Thymus (tissue), 11 donors: Measurements from ENCODE around the gene GNG12. TPM values are rescaled to one million over a fixed set of nuclear protein-coding genes. Genes with fewer than 3 reads are reported as not detected.
"Not testable (repeated sequence)": the region's sequence is repeated elsewhere in the genome, so short reads cannot be mapped to it uniquely, and the experiment has no call there.

Source experiments
- DNase-seq, 9 donors: peaks; one replicate each; pipeline ENCODE4 v3.0.0-alpha.2; 2013; ENCODE audit warnings: low spot score in 9 of 9, low read depth in 6 of 9, missing footprints in 1 of 9
- H3K27ac ChIP-seq, 2 donors: one replicate each; pipeline ENCODE4 v1.5.1; 2013; ENCODE audit warnings: control low read depth in 1 of 2, low read depth in 1 of 2, low read length in 1 of 2, mild to moderate bottlenecking in 1 of 2, moderate library complexity in 1 of 2
- H3K27me3 ChIP-seq, 2 donors: one replicate each; pipeline ENCODE4 v1.5.1; 2013; ENCODE audit warnings: low read length in 1 of 2; ENCODE audit not compliant: control insufficient read depth in 2 of 2, insufficient read depth in 1 of 2
- H3K36me3 ChIP-seq, 2 donors: one replicate each; pipeline ENCODE4 v1.5.1; 2013; ENCODE audit warnings: low read length in 1 of 2, mild to moderate bottlenecking in 1 of 2, moderate library complexity in 1 of 2; ENCODE audit not compliant: control insufficient read depth in 2 of 2, insufficient read depth in 2 of 2
- H3K4me1 ChIP-seq, 2 donors: one replicate each; pipeline ENCODE4 v1.5.1; 2013; ENCODE audit warnings: low read length in 2 of 2; ENCODE audit not compliant: control insufficient read depth in 2 of 2, insufficient read depth in 2 of 2
- H3K4me3 ChIP-seq, 2 donors: one replicate each; pipeline ENCODE4 v1.5.1; 2013; ENCODE audit warnings: low read length in 2 of 2, control low read depth in 1 of 2, mild to moderate bottlenecking in 1 of 2
- H3K9me3 ChIP-seq, 2 donors: one replicate each; pipeline ENCODE4 v1.5.1; 2013; ENCODE audit warnings: low read length in 1 of 2, mild to moderate bottlenecking in 1 of 2; ENCODE audit not compliant: control insufficient read depth in 2 of 2, insufficient read depth in 1 of 2
- WGBS: extraction: QIAGEN DNeasy Blood & Tissue Kit; methylation state at CpG from one replicate; pipeline ENCODE4 v1.1.7; 2013; 5-methylcytosine and 5-hydroxymethylcytosine counted together
- polyA plus RNA-seq: library from polyadenylated mRNA; stranded (reverse); fragments of 200-250 nt; gene quantifications from one replicate; pipeline ENCODE4 v1.2.3, GENCODE V29; 2013
- total RNA-seq: library from RNA; stranded (reverse); fragments of 120-200 nt; gene quantifications from one replicate; pipeline ENCODE4 v1.2.4, GENCODE V29; 2013
- donor health status: healthy.

The GNG12 gene
- total and polyA plus RNA-seq, 2 donors: 14.8 to 19.3 TPM

GRCh38 chr1:67732750-67733151, 100.5 kb downstream of the GNG12 start:
- H3K36me3 ChIP-seq: no peaks in the 10 kb centered on the region
- peak overlapping the region in 1 of 2 donors; percentile 97 for H3K27ac ChIP-seq
- peaks cover 0 to under 1% of the 10 kb centered on the region in 2 donors for H3K9me3 ChIP-seq
- peak in 4 of 9 donors; percentile 33 to 72 (median 50) for DNase-seq
- H3K4me3 ChIP-seq: no peak overlapping the region
- H3K4me1 ChIP-seq: peaks cover 30 to 63% of the 10 kb centered on the region in 2 donors
- 58% methylated on average over 6 of the region's 6 CpGs for WGBS
- H3K27me3 ChIP-seq: no peaks in the 10 kb centered on the region

GRCh38 chr1:67731322-67731721, 101.9 kb downstream of the GNG12 start:
- Histone ChIP-seq H3K27me3 (no peaks in the 10 kb centered on the region), H3K27ac (no peak overlapping the region), H3K4me3 (no peak overlapping the region), H3K36me3 (no peaks in the 10 kb centered on the region), H3K9me3 (no peaks in the 10 kb centered on the region), H3K4me1 (peaks cover 24 to 56% of the 10 kb centered on the region in 2 donors)
- no peak for DNase-seq
- 91% methylated on average over 2 of the region's 2 CpGs for WGBS

DNA sequence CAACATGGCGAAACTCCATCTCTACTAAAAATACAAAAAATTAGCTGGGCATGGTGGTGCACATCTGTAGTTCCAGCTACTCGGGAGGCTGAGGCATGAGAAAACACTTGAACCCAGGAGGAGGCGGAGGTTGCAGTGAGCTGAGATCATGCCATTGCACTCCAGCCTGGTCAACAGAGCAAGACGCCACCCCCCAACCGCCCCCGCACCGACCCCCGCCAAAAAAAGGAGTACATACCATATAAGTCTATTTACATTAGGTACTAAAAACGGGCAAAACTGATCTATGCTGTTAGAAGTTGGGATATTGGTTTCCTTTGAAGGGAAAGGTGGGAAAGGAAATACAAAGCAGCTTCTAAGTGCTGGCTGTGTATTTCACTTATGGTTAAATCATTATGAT, 103.0 kb downstream of the GNG12 start:
- H3K27ac ChIP-seq, H3K9me3 ChIP-seq, DNase-seq, H3K27me3 ChIP-seq, H3K4me3 ChIP-seq, H3K36me3 ChIP-seq: not testable (repeated sequence)
- peaks cover 18 to 48% of the 10 kb centered on the region in 2 donors for H3K4me1 ChIP-seq
- 97% methylated on average over 9 of the region's 9 CpGs for WGBS

DNA sequence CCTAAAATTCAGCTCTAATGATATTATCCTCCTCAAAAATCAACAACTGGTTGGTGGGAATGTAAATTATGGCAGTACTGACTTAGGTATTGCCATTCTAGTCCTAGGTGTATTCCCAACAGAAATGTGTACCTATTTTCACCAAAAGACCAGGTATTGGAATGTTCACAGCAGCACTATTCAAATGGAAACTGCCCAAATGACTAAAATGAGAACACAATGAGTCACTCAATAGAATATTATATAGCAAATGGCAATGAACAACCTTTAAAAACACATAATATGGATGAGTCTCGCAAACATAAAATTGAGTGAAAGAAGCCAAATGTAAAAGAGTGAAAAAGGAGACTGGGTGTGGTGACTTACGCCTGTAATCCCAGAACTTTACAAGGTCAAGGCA, 103.4 kb downstream of the GNG12 start:
- WGBS: 97% methylated on average over 2 of the region's 2 CpGs
- H3K4me1 ChIP-seq: peaks cover 18 to 43% of the 10 kb centered on the region in 2 donors
- H3K36me3 ChIP-seq: no peaks in the 10 kb centered on the region
- no peak for DNase-seq
- no peaks in the 10 kb centered on the region for H3K9me3 ChIP-seq
- H3K27me3 ChIP-seq: no peaks in the 10 kb centered on the region
- H3K27ac ChIP-seq: no peak overlapping the region
- H3K4me3 ChIP-seq: no peak overlapping the region

DNA sequence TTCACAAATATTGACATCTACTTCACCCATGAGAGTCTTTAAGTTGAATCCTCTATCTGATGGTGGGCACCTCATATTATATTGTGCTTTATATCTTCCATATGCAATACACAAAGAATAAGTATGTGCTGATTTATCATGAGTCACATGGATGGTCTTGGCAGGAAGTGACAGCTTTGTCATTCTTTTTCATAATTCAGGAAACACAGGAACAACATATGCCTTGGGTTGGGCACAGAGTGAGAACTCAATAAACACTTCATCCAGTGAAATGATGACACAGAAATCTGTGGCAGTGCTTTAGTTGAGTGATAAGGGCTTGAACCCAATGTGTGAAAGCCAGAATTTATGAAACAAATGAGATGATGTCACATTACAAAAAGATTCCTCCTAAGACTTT, 107.0 kb downstream of the GNG12 start:
- no peaks in the 10 kb centered on the region for H3K27me3 ChIP-seq

DNA sequence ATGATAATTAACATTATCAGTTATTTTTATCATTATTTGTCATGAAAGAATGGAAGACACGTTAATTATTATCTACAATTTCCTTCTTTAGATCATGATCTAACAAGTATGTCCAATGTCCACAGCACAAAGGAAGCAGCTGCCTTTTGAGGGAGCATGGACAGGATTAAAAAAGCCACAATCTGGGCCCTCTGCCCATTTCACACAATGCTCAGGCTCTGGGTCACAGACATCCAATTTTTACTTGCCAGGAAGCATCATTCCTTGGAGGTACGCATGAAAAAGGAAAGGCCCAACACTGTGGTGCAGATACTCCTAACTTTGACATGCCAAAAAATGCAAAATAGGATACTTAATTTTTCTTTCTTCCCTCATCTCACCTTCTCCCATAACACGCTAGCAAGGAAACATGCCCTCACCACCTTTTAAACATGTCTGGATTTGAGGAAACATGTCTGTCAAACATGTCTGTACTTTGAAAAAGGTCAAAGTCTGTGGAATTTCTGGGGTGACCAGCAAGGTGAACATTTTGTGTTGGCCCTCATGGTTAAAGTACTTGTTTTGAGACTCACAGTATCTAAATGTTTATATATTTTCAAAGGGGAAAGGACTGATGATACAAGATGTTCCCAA, 108.2 kb downstream of the GNG12 start:
- Histone ChIP-seq H3K27me3 (no peaks in the 10 kb centered on the region), H3K36me3 (no peaks in the 10 kb centered on the region), H3K4me1 (peaks cover 7 to 26% of the 10 kb centered on the region in 2 donors), H3K4me3 (no peak overlapping the region), H3K9me3 (no peaks in the 10 kb centered on the region), H3K27ac (no peak overlapping the region)
- 90% methylated on average over 3 of the region's 3 CpGs for WGBS
- no peak for DNase-seq

More for the DNA sequence above, 107.0 kb downstream of the GNG12 start:
- Histone ChIP-seq H3K9me3 (no peaks in the 10 kb centered on the region), H3K4me1 (peaks cover 7 to 29% of the 10 kb centered on the region in 2 donors), H3K27ac (no peak overlapping the region), H3K36me3 (no peaks in the 10 kb centered on the region), H3K4me3 (no peak overlapping the region)
- no peak for DNase-seq

- H3K9me3 ChIP-seq: no peaks in the 10 kb centered on the region
- no peaks in the 10 kb centered on the region for H3K36me3 ChIP-seq
- no peak for DNase-seq
- no peaks in the 10 kb centered on the region for H3K27me3 ChIP-seq
- no peak overlapping the region for H3K4me3 ChIP-seq
- no peak overlapping the region for H3K27ac ChIP-seq
- peaks cover 5 to 21% of the 10 kb centered on the region in 2 donors for H3K4me1 ChIP-seq
- 75% methylated on average over 2 of the region's 2 CpGs for whole genome bisulfite sequencing
Measured at GRCh38 chr1:67723620-67724019, 109.6 kb downstream of the GNG12 start.

DNA sequence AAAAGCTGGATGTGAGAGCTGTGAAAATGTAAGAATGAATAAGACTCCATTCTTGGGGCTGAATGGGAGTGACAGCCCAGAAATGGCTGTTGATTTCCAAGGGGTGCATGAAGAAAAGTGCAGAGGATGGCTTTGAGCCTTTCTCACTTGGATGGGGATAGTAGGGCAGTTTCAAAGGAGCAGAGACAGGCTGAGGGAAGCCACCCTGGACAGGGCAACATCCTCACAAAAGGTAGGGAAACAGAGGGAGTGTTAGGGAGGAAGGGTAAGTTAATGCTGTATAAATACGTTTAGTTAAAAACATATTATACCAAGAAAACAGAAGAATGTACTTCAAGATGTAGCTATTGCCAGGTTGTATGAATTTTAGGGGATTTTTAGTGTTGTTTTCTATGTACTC, 110.1 kb downstream of the GNG12 start:
- Histone ChIP-seq H3K4me3 (no peak overlapping the region), H3K4me1 (peaks cover under 1 to 16% of the 10 kb centered on the region in 2 donors), H3K27ac (no peak overlapping the region), H3K36me3 (no peaks in the 10 kb centered on the region), H3K9me3 (no peaks in the 10 kb centered on the region), H3K27me3 (no peaks in the 10 kb centered on the region)
- DNase-seq: no peak
- 93% methylated on average over 1 of the region's 1 CpG for WGBS

DNA sequence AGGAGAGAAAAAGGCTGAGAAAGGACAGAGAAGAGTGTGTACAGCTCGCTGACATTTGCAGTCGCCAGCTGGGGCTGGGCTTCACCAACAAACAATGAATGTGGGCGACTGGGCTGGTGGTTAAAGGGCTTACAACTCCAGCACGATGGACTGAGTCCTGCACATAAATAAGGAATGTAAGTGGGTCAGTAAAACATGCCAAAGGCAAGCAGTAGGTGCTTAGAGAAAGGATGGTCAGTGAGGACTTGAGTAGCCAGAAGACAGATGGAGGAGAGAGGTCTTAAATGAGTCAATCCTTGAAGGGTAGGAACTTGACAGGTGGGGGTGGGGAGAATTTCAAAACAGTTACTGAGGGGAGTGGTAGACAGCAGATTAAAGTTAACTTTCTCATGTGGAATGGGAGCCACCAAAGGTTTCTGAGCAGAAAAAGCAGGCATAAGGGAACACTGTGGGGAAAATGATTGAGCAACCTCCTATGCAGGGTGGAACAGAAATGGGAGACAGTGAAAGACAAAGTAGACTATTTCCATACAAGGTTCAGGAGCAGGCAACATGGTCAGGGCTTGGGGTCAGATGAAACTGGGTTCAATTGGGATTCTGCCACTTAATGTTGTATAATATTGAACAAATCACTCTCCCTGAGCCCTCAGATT, 110.8 kb downstream of the GNG12 start:
- Histone ChIP-seq H3K4me1 (peaks cover 0 to 14% of the 10 kb centered on the region in 2 donors), H3K36me3 (no peaks in the 10 kb centered on the region), H3K9me3 (no peaks in the 10 kb centered on the region), H3K27ac (no peak overlapping the region), H3K27me3 (no peaks in the 10 kb centered on the region), H3K4me3 (no peak overlapping the region)
- WGBS: 94% methylated on average over 4 of the region's 4 CpGs
- no peak for DNase-seq
